HCT116 (cell line): Measurements from ENCODE around the gene KIF26B. TPM values are rescaled to one million over a fixed set of nuclear protein-coding genes. Genes with fewer than 3 reads are reported as not detected.

Source experiments
- ATAC-seq: fragments of 200-7000 bp; cut with Tn5 transposase; 2 replicates; pipeline ENCODE4 v1.9.1; 2020; ENCODE audit warnings: mild to moderate bottlenecking, moderate library complexity
- BruUV-seq: library from RNA; stranded (reverse); fragments of 400-500 nt; replicated peaks from 2 replicates; lab custom pipeline; 2021; lab: Mats Ljungman, UMichigan
- CTCF ChIA-PET: fragments of 300-600 bp; sonication (Branson Sonifier 250); formaldehyde crosslinking; loops from one replicate; lab custom pipeline; 2021; ENCODE audit warnings: antibody characterized with exemption; lab: Charles Lee
- POLR2A ChIA-PET: fragments of 300-600, 350-600 bp; sonication (Branson Sonifier 250); formaldehyde crosslinking; loops from one replicate; lab custom pipeline; 2021; ENCODE audit warnings: antibody characterized with exemption; lab: Charles Lee
- RAD21 ChIA-PET, 2 experiments: fragments of 300-600 bp; sonication (Branson Sonifier 250); formaldehyde crosslinking; loops; one replicate each; lab custom pipeline; 2023; ENCODE audit warnings: low total read pairs in 2 of 2; ENCODE audit not compliant: uncharacterized antibody in 2 of 2, unreplicated experiment in 2 of 2, low non-redundant PET in 1 of 2; lab: Charles Lee
- DNase-seq: peaks from one replicate; pipeline ENCODE4 v3.0.0-alpha.2; 2010; ENCODE audit warnings: low read depth, low spot score
- H2AFZ ChIP-seq: fragments of 200-600 bp; shearing (Covaris generic), sonication (generic); 2 replicates; pipeline ENCODE4 v1.6.1; 2017; ENCODE audit warnings: low read depth, mixed run types, mixed read lengths, antibody characterized with exemption, low read length; ENCODE audit not compliant: poor library complexity, severe bottlenecking
- H3K27ac ChIP-seq: 2 replicates; pipeline ENCODE4 v1.5.1; 2012; ENCODE audit warnings: low read depth, low read length
- H3K27me3 ChIP-seq: fragments of 200-600 bp; sonication (generic); 2 replicates; pipeline ENCODE4 v1.6.1; 2016; ENCODE audit warnings: mixed run types, low read length, mixed read lengths; ENCODE audit not compliant: insufficient read depth
- H3K36me3 ChIP-seq, 2 experiments: fragments of 200-500 bp in 1 of 2; fragments of 200-600 bp in 1 of 2; sonication (Bioruptor generic) in 1 of 2; sonication (generic) in 1 of 2; 2 replicates each; pipeline versions ENCODE4 v1.5.1 to v1.6.1; 2014 to 2016; ENCODE audit warnings: low read length in 2 of 2, inconsistent platforms in 1 of 2, mixed read lengths in 1 of 2, mixed run types in 1 of 2; ENCODE audit not compliant: insufficient read depth in 2 of 2, control insufficient read depth in 1 of 2
- H3K4me1 ChIP-seq, 2 experiments: fragments of 200-600 bp in 1 of 2; sonication (generic) in 1 of 2; 2 replicates each; pipeline versions ENCODE4 v1.5.1 to v1.6.1; 2012 to 2017; ENCODE audit warnings: low read length in 2 of 2, inconsistent platforms in 1 of 2, mild to moderate bottlenecking in 1 of 2, mixed read lengths in 1 of 2, mixed run types in 1 of 2, moderate library complexity in 1 of 2; ENCODE audit not compliant: insufficient read depth in 2 of 2, control insufficient read depth in 1 of 2
- H3K4me2 ChIP-seq: fragments of 200-600 bp; sonication (generic); 2 replicates; pipeline ENCODE4 v1.6.1; 2017; ENCODE audit warnings: mixed run types, low read length, mixed read lengths
- H3K4me3 ChIP-seq, 2 experiments: fragments of 200-600 bp in 1 of 2; sonication (generic) in 1 of 2; replicated peaks in 1 of 2; 2 replicates each; pipeline ENCODE4 v1.5.1; 2011 to 2016; ENCODE audit warnings: low read length in 2 of 2, control low read depth in 1 of 2, low read depth in 1 of 2, mild to moderate bottlenecking in 1 of 2, mixed read lengths in 1 of 2, mixed run types in 1 of 2
- H3K79me2 ChIP-seq: fragments of 200-600 bp; sonication (generic); 2 replicates; pipeline ENCODE4 v1.6.1; 2017; ENCODE audit warnings: mild to moderate bottlenecking, mixed run types, low read length, moderate library complexity, mixed read lengths; ENCODE audit not compliant: insufficient read depth
- H3K9ac ChIP-seq: fragments of 200-600 bp; sonication (generic); 2 replicates; pipeline ENCODE4 v1.6.1; 2016; ENCODE audit warnings: low read length, mixed read lengths
- H3K9me2 ChIP-seq: fragments of 200-600 bp; sonication (generic), shearing (Covaris generic); 2 replicates; pipeline ENCODE4 v1.6.1; 2017; ENCODE audit warnings: mixed run types, mild to moderate bottlenecking, moderate library complexity; ENCODE audit not compliant: insufficient read depth
- H3K9me3 ChIP-seq, 2 experiments: fragments of 200-500 bp in 1 of 2; fragments of 200-600 bp in 1 of 2; sonication (Bioruptor generic) in 1 of 2; sonication (generic) in 1 of 2; 2 replicates each; pipeline ENCODE4 v1.6.1; 2014 to 2017; ENCODE audit warnings: low read length in 2 of 2, mixed read lengths in 2 of 2, inconsistent platforms in 1 of 2, low read depth in 1 of 2, mild to moderate bottlenecking in 1 of 2, mixed run types in 1 of 2, moderate library complexity in 1 of 2; ENCODE audit not compliant: control insufficient read depth in 1 of 2, insufficient read depth in 1 of 2
- H4K20me1 ChIP-seq: fragments of 200-600 bp; sonication (generic), shearing (Covaris generic); 2 replicates; pipeline ENCODE4 v1.6.1; 2017; ENCODE audit warnings: mixed run types, mild to moderate bottlenecking, moderate library complexity; ENCODE audit not compliant: insufficient read depth
- CBX3 ChIP-seq: IDR thresholded peaks from 2 replicates; pipeline ENCODE4 v1.6.1; 2012; ENCODE audit warnings: low read depth
- CEBPB ChIP-seq: IDR thresholded peaks from 2 replicates; pipeline ENCODE4 v1.6.1; 2012; ENCODE audit warnings: low read depth
- EGR1 ChIP-seq: IDR thresholded peaks from 2 replicates; pipeline ENCODE4 v1.6.1; 2012; ENCODE audit warnings: low read depth
- ELF1 ChIP-seq: IDR thresholded peaks from 2 replicates; pipeline ENCODE4 v1.6.1; 2012; ENCODE audit warnings: low read depth, borderline replicate concordance
- EZH2 ChIP-seq: fragments of 200-600 bp; sonication (generic); IDR thresholded peaks from 2 replicates; pipeline ENCODE4 v1.6.1; 2017; ENCODE audit warnings: antibody characterized with exemption, mixed run types
- EZH2phosphoT487 ChIP-seq: fragments of 200-600 bp; IDR thresholded peaks from 2 replicates; pipeline ENCODE4 v1.6.1; 2018; ENCODE audit warnings: antibody characterized with exemption, borderline replicate concordance
- FOSL1 ChIP-seq: IDR thresholded peaks from 2 replicates; pipeline ENCODE4 v1.6.1; 2012; ENCODE audit warnings: low read depth
- JUND ChIP-seq: IDR thresholded peaks from 2 replicates; pipeline ENCODE4 v1.6.1; 2012
- POLR2AphosphoS5 ChIP-seq: IDR thresholded peaks from 2 replicates; pipeline ENCODE4 v1.6.1; 2011; ENCODE audit warnings: mild to moderate bottlenecking, low read depth, low read length, moderate library complexity
- RAD21 ChIP-seq: IDR thresholded peaks from 2 replicates; pipeline ENCODE4 v1.6.1; 2012; ENCODE audit warnings: low read depth, mild to moderate bottlenecking
- SIN3A ChIP-seq: IDR thresholded peaks from 2 replicates; pipeline ENCODE4 v1.6.1; 2012; ENCODE audit warnings: low read depth
- SRF ChIP-seq: IDR thresholded peaks from 2 replicates; pipeline ENCODE4 v1.6.1; 2012; ENCODE audit warnings: low read depth
- TCF7L2 ChIP-seq: IDR thresholded peaks from 2 replicates; pipeline ENCODE4 v1.7.0; 2011; ENCODE audit warnings: borderline replicate concordance, inconsistent platforms; ENCODE audit not compliant: insufficient read depth, insufficient read length; ENCODE audit errors: extremely low read depth
- ZFX ChIP-seq: fragments of 450-650 bp; IDR thresholded peaks from 2 replicates; pipeline ENCODE4 v1.6.1; 2017
- ZNF274 ChIP-seq: fragments of 200-500 bp; sonication (Bioruptor generic); IDR thresholded peaks from 2 replicates; pipeline ENCODE4 v1.6.1; 2014; ENCODE audit warnings: mild to moderate bottlenecking, low read depth, low read length, inconsistent platforms
- intact Hi-C: fragments of 100-400 bp; cut with micrococcal nuclease; formaldehyde crosslinking; loops from 2 replicates; pipeline ENCODE4 v1.10.0; 2022
- total RNA-seq: library from RNA; stranded (reverse); gene quantifications from one replicate; pipeline ENCODE4 v1.2.1, GENCODE V29; 2021; ENCODE audit not compliant: unreplicated experiment
- TF ChIP-seq, protein P1 (sequence below), 3 experiments: fragments of 200-600 bp in 1 of 3; sonication (generic) in 1 of 3; IDR thresholded peaks in 2 of 3; conservative IDR thresholded peaks in 1 of 3; 2 replicates each; pipeline ENCODE4 v1.5.1; 2012 to 2017; ENCODE audit warnings: low read depth in 2 of 3, low read length in 2 of 3, antibody characterized with exemption in 1 of 3, borderline replicate concordance in 1 of 3, control low read depth in 1 of 3, mild to moderate bottlenecking in 1 of 3, mixed read lengths in 1 of 3, mixed run types in 1 of 3, moderate library complexity in 1 of 3; ENCODE audit not compliant: insufficient read depth in 1 of 3

The KIF26B gene
- total RNA-seq, 1 experiment from 2014 or later = 0.49 TPM

DNA sequence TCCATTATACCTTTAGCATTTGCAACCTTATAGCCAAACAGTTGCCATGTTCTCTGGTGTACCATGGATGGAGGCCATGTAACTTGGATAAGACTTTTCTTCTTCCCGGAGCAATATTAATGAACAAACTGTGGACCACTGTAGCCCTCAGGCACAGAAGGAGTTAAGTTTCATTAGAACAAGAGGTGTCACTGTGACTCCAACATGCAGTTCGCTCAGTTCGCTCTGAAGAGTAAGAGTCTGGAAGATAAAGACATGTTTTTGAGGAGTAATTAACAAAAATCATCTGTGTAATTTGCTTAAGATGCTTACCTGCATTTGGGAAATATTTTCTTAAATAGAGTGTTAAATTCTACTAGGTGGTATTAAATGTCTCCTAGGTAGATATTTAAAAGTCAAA lies 4.1 kb downstream of the KIF26B start:
- Histone ChIP-seq H3K4me3 (no peak overlapping the region), H3K27ac (no peak overlapping the region), H3K9ac (no peak overlapping the region), H3K9me3 (no peaks in the 10 kb centered on the region), H3K9me2 (no peaks in the 10 kb centered on the region), H4K20me1 (no peaks in the 10 kb centered on the region), H3K79me2 (no peaks in the 10 kb centered on the region), H3K36me3 (no peaks in the 10 kb centered on the region), H2AFZ (no peak overlapping the region), H3K27me3 (peaks cover 3% of the 10 kb centered on the region; the same call in 1 of the 2 replicates), H3K4me2 (no peak overlapping the region), H3K4me1 (peaks cover 7 to 28% of the 10 kb centered on the region in 2 experiments; a peak in 3 of 4 replicates)
- no TSS peak for BruUV-seq
- TF ChIP-seq EZH2phosphoT487 (no peak), ZFX (no peak), EZH2 (no peak), EGR1 (no peak), SRF (no peak), FOSL1 (no peak), CEBPB (no peak), TCF7L2 (no peak), SIN3A (no peak), CBX3 (no peak), ZNF274 (no peak), POLR2AphosphoS5 (no peak), RAD21 (no peak), JUND (no peak), ELF1 (no peak)
- TF ChIP-seq, protein P1, sequence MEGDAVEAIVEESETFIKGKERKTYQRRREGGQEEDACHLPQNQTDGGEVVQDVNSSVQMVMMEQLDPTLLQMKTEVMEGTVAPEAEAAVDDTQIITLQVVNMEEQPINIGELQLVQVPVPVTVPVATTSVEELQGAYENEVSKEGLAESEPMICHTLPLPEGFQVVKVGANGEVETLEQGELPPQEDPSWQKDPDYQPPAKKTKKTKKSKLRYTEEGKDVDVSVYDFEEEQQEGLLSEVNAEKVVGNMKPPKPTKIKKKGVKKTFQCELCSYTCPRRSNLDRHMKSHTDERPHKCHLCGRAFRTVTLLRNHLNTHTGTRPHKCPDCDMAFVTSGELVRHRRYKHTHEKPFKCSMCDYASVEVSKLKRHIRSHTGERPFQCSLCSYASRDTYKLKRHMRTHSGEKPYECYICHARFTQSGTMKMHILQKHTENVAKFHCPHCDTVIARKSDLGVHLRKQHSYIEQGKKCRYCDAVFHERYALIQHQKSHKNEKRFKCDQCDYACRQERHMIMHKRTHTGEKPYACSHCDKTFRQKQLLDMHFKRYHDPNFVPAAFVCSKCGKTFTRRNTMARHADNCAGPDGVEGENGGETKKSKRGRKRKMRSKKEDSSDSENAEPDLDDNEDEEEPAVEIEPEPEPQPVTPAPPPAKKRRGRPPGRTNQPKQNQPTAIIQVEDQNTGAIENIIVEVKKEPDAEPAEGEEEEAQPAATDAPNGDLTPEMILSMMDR (IDR thresholded peaks at IDR 0.05 in 2 of 3, conservative IDR thresholded peaks at IDR 0.05 in 1 of 3; ENCODE audit: borderline replicate concordance in 1 of 3, insufficient read depth in 1 of 3, low read depth in 2 of 3, low read length in 2 of 3) = no peak
- ChIA-PET RAD21 (no interaction called here), CTCF (no interaction called here), POLR2A (no interaction called here)
- no peak for DNase-seq
- intact Hi-C loops = loop anchor here (10.0 kb wide), 2 partner anchors 956 to 1126 kb away; no protein-coding TSS in a partner anchor
- no peak for ATAC-seq
